Astrocyte (in vitro differentiated cells and primary cell): Measurements from ENCODE around the gene CHCHD4.

Experiments
- CTCF ChIP-seq: IDR thresholded peaks from 2 replicates; pipeline ENCODE4 v1.5.1; 2011; ENCODE audit warnings: low read depth, mild to moderate bottlenecking, inconsistent platforms, low read length, moderate library complexity; ENCODE audit not compliant: insufficient read depth
- EZH2 ChIP-seq: IDR thresholded peaks from 2 replicates; pipeline ENCODE4 v1.6.1; 2012; ENCODE audit warnings: mild to moderate bottlenecking, low read length, inconsistent platforms; ENCODE audit not compliant: insufficient read depth

GRCh38 chr3:14124615-14125192 lies at the start of gene CHCHD4, which contains the start of gene TMEM43:
- TF ChIP-seq CTCF (no peak), EZH2 (no peak)
